GM12891 (cell line): Measurements from ENCODE around the gene GPX4.

Experiments used
- POLR2A ChIP-seq: IDR thresholded peaks from 2 replicates; pipeline ENCODE4 v1.6.1; 2011; ENCODE audit warnings: low read depth, low read length, control low read depth
- POU2F2 ChIP-seq: IDR thresholded peaks from 2 replicates; pipeline ENCODE4 v1.6.1; 2011; ENCODE audit warnings: low read depth, mild to moderate bottlenecking, control low read depth, low read length, moderate library complexity

DNA sequence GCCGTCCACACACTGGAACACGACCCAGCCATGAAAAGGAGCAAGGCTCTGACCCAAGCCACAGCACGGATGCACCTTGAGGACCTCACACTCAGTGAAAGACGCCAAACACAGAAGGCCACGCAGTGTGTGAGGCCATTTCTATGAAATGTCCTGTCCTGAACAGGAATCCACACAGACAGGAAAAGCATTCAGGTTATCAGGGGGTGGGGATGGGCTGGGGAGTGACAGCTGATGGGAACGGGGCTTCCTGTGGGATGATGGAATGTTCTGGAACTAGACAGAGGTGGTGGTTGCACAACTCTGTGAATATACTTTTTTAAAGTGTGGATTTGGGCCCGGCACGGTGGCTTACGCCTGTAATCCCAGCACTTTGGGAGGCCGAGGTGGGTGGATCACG, 30.6 kb downstream of the GPX4 start:
- TF ChIP-seq POLR2A (no peak), POU2F2 (no peak)
